Stimulated activated CD8-positive, alpha-beta memory T cell treated with anti-CD3 and anti-CD28 coated beads, Interleukin-4, amount 100 ng/mL, for 4 hours (primary cell): ENCODE measurements around the gene EXD1.
"Not testable (repeated sequence)": the region's sequence is repeated elsewhere in the genome, so short reads cannot be mapped to it uniquely, and the experiment has no call there.

Experiments used
- DNase-seq, 2 donors: peaks; one replicate each; pipeline ENCODE4 v3.0.0-alpha.2; 2020; ENCODE audit warnings: low read depth in 2 of 2, low spot score in 1 of 2

Gene EXD1

GRCh38 chr15:41151451-41152005 lies 79.0 kb downstream of the EXD1 start:
- DNase-seq, result no peak

GRCh38 chr15:41150279-41150678 lies 80.3 kb downstream of the EXD1 start:
- no peak for DNase-seq

DNA sequence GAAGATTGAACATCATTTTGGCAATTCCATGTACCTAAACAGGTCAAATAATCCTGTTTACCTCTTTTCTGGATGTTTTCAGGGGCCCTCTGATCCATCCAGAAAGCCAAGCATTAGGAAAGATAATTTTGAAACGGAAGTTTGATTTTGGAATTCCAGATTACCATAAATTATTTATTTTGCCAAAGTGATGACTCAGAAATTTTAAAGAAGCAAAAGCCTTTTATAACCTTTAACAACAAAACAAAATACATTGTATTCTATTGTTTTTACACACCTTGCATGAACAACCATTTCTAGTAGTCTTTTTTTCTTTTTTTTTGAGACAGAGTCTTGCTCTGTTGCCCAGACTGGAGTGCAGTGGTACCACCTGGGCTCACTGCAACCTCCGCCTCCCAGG lies 82.5 kb downstream of the EXD1 start:
- DNase-seq, result no peak

- DNase-seq, result no peak
Measured at GRCh38 chr15:41139619-41140018, 90.9 kb downstream of the EXD1 start.

DNA sequence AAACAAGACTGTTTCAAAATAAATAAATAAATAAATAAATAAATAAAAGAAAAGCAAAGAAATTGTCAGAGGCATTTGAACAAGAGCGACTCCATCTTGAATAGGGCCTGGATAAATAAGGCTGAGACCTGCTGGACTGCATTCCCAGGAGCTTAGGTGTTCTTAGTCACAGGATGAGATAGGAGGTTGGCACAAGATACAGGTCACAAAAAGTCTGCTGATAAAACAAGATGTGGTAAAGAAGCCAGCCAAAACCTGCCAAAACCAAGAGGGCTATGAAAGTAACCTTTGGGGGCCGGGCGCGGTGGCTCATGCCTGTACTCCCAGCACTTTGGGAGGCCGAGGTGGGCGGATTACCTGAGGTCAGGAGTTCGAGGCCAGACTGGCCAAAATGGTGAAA lies 91.4 kb downstream of the EXD1 start:
- DNase-seq, result not testable (repeated sequence)

GRCh38 chr15:41135580-41135979 lies 95.0 kb downstream of the EXD1 start:
- not testable (repeated sequence) for DNase-seq

- DNase-seq, result no peak
Measured at GRCh38 chr15:41133454-41133853, 97.1 kb downstream of the EXD1 start.
